HG03196 (cell line): ENCODE data around the gene NR1I3.

Experiments used
- ATAC-seq: cut with Tn5 transposase; IDR thresholded peaks from one replicate; pipeline ENCODE4 v1.9.1; 2021; ENCODE audit not compliant: unreplicated experiment

Gene NR1I3

DNA sequence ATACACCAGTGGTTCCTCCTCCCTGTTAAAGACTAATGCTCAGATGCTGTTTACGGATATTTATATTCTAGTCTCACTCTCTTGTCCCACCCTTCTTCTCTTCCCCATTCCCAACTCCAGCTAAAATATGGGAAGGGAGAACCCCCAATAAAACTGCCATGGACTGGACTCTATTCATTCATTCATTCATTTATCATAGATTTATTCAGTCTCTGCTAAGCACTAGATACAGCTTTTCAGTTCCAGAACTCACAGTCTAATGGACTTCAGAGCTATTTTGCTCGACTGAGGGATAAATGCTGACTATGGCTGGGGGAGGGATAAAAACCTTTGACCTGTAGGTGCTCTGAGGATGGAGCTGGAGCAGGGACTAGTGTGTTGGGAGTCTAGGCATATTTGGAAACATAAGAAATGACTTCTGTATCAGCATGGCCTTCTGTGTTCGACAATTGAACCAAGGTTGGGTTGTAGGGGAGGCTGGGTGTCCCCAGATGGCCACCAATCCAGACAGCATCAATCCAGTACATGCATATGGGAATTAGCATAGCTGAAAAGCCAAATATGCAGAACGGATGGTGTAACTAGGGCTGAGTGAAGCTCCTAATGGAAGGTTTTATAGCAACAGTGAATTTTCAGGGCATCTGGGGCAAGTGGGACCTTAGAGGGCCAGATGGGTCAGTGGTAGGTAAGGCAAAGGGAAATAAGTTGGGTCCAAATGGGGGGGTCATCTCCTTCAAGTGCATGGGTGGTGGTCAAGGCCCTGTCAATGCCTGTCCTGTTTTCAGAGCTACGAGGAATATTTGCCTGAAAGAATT lies 18.7 kb downstream of the NR1I3 start:
- no peak for ATAC-seq

DNA sequence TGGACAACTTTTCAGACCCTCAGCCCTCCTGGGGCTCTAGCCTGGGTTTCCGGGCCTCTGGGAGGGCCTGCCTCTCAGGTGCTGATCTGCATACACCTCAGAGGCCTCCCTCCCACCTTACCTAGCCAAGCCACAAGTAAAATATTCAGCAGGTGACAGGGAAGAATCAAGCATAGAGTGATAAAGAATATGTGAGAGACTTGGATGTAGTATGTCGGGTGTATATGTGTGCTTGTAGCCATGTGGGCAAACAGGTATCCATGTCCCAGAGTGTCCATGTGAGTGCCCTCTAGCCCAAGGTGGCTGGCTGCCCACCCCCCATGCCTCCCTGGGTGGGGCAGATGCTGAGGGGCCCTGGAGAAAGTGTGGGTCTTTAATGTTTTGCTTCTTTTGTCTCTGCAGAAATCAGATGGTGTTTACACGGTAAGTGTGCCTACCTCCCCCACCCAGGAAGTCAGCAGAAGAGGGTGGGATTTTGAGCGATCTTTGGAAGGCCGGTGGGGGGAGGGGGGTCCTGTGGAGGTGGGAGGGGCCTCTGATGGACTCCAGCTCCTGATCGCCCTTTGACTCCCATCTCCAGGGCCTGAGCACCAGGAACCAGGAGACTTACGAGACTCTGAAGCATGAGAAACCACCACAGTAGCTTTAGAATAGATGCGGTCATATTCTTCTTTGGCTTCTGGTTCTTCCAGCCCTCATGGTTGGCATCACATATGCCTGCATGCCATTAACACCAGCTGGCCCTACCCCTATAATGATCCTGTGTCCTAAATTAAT lies 19.5 kb downstream of the NR1I3 start:
- ATAC-seq, result no peak

DNA sequence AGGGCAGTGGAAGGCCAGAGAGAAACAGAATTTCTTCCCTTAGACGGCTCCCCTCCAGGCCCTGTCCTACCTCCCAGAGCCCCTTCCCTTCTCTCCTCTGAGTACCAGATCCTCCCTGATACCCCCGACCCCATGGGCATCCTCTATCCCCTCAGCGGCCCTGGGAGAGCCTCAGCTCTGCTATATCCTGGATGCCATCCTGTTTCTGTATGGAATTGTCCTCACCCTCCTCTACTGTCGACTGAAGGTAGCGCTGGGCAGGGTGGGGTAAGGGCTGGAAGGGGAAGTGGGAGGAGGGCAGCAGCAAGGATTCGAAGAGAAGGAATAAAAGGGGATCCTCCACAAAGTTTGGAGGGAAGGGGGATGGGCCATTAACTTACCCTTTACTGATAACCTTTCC lies 20.2 kb downstream of the NR1I3 start:
- no peak for ATAC-seq

DNA sequence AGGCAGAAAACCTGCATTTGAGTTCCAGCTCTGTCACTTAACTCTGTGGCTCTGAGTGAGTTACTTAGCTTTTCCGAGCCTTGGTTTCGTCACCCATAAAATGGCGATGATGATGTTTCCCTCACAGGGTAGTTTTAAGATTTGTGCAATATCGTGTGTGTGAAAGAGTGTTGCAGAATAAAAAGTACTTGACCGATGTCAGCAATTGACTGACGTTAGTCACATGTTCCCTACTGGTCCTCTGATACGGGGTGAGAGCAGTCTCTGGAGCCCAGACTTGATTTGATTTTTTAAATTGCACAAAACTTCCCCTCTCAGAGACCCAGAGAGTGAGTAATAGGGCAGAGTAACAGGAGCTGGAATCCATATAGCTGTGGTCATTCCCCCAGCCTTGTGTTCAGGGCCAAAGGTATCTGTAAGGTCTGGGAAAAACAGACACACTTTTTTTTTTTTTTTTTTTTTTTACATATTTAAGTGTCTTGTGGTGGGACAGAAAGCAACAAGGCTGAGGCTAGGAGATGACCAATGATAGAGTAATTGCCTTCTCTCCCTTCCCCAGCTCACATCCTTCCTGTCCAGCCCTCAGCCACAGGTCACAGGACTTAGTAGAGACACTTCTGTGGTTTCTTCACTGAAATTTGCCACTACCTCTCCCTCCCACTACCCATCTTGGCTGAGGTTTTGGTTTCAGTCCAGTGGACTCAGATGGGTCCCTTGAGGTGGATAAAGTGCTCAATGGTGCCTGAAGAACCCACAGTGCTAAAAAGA lies 20.9 kb downstream of the NR1I3 start:
- peak; percentile 90 for ATAC-seq

DNA sequence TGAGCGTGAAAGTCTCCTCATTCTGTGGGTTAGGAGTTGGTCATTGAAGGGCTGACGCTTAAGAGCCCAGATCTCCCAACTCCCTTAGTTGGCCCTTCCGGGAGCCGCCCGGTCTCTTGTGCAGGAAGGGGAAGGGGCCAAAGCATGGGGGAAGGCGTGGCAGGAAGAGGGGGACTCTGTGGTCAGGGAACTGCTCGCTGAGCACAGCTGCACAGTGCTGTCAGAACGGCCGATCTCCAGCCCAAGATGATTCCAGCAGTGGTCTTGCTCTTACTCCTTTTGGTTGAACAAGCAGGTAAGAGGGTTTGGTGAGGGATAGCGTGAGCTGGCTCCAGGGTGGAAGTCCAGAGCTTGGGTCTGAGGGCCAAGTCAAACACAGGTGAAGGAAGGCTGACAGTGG lies 22.9 kb downstream of the NR1I3 start, which contains the start of gene FCER1G:
TSS of gene FCER1G (plus strand) at position 220 of the 400 bp plus-strand sequence. CDS start at position 247, 27 bp downstream.
- no peak for ATAC-seq

DNA sequence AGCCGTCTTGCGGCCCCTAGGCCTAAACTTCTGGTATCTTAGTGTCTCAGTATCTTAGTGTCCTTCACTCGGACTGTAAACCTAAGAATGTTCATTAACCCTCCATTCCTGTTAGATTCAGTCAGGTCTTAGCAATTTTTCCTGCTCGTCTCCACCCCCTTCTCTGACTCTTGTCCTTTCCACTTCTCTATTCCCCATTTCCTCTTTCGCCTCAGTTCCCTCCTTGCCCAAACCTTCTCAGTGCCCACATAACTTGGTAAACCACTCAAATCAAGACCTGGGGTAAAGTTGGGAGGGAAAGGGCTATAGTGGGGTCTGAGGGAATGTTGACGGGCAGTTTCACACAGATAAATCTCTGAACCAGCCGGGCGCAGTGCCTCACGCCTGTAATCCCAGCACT lies 23.6 kb downstream of the NR1I3 start:
- no peak for ATAC-seq

DNA sequence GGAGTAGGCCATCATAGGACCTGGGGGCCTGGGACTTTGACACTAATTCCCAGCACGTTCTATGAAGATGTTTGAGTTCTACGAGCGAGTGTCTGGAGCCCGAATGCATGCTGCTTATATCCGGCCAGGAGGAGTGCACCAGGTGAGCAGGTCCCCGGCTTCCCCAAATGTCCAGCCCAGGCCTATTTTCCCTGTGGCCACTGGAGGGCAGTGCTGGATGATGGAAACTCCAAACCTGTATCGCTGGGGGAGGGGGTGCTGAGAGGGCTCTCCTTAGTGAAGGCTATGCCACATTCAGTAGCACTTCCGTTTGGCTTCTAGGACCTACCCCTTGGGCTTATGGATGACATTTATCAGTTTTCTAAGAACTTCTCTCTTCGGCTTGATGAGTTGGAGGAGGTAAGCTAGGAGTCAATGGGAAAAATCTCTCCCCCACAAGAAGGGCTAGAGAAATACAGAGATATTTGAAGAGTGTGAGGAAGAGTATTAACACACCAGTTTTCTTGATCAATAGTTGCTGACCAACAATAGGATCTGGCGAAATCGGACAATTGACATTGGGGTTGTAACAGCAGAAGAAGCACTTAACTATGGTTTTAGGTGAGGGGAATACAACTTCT lies 28.1 kb downstream of the NR1I3 start:
- no peak for ATAC-seq

DNA sequence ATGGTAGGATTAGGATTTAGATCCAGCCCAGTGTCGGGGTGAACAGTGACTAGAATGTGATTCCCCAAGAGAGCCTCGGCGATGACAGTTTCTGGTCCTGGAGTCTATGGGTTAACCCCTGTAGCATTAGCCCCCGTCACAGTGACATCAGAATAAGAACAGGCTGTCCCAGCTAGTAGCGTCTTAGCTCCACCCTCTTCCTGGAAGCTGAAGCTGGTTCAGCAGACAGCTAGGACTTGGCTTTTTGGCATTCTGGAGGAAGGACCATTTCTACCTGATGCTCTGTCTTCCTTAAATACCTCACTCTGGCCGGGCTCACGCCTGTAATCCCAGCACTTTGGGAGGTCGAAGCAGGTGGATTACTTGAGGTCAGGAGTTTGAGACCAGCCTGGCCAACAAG lies 30.8 kb downstream of the NR1I3 start:
- ATAC-seq, result no peak

DNA sequence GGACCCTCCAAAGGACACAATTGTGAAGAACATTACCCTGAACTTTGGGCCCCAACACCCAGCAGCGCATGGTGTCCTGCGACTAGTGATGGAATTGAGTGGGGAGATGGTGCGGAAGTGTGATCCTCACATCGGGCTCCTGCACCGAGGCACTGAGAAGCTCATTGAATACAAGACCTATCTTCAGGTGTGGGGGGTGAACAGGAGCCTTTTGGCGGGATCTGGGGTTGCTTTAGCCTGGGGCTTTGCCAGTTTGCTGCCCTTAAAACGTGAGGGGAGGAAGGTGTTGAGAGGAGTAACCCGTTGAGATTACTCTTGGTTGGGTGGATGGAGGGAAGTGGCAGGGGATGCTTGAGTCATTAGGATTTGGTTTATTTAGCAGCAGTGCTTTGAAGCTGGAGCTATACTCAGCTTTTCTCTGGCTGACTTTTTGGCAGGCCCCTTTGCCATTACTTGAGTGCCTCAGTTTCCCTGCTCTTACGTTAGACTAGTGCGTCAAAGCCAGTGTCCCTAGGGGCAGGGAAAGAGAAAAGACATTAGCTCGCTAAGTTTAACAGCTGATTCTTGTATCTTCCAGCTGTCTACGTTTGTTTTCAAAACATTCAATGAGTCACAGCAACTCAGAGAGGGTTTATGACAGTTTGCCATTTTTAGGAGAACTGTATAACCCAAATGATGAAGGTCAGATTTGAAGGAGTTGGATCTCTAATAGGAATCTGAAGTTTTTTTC lies 31.4 kb downstream of the NR1I3 start:
- no peak for ATAC-seq

DNA sequence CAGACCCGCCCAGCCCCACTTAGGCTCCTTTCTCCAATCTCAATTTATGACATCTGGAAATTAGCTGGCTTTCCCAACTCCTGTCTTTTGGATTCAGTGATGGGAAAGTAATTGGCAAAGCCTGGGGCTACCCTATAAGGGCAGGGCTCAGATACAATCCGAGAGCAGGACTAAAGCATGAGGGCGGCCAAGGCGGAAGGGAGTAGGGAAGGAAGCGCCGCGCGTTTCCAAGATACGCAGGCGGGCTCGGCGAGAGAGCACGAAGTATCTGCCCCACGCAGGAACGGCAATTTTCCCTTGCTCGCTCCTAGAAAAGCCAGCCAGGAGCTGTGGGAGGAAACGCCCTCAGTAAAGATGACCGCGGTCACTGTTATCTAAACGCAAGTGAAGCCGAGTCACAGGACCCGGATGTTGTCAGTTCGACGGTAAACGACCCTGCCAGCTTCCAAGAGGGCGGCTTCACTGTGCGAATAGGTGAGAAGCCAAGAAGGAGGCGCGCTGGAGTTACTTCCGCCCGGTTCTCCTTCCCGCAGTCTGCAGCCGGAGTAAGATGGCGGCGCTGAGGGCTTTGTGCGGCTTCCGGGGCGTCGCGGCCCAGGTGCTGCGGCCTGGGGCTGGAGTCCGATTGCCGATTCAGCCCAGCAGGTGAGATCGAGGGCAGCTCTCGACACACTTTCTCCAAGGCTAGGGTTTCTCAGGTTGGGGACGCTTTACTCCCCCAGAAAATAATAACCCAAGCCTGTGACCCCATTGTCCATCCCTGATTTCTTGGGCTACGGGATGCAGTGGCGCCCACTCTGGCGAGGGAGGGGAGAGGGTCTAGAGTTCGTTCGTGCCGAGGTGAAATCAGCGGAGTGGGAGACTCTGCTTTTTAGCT lies 35.9 kb downstream of the NR1I3 start, which contains the start of gene NDUFS2:
TSS of gene NDUFS2 (plus strand) at position 532 of the 877 bp plus-strand sequence. CDS start at position 551, 19 bp downstream.
- peak; percentile 91 for ATAC-seq

DNA sequence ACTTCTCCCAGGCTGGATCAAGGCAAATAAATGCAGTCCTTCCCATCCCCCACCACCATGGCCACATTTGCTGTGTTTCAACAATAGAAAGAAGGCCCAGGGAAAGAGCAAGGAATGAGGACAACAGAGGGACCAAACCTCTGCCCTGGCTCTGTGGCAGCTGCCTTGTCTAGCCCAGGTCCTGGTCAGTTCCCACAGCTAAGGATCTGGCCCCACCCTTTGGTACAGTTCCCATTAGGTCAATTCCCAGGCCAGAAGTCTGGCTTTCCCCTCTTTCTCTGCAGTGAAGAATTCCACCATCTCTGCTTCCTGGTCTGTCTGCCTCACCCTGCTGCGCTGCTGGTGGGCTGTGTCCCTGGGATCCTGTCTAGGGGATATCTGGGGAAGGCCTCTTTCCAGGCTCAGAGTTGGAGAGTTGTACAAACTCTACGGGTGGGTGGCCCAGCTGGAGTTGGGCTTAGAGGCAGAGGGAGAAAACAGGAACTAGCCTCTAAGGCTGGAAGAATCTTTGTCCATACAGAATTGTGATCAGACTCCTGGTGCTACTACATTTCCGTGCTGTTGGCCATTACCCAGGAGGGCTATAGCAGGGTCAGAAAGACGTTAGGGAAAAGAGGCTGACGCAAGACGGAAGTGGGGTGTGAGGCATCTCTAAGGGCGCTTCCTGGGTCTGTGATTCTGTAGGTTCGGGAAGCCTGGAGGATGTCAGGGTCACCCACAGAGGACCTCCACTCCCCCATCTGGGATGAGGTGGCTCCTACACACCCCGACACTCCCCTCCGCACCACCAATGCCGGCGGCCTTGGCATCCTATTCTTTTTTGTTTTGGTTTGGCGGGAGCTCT lies 36.8 kb downstream of the NR1I3 start:
- ATAC-seq, result no peak

DNA sequence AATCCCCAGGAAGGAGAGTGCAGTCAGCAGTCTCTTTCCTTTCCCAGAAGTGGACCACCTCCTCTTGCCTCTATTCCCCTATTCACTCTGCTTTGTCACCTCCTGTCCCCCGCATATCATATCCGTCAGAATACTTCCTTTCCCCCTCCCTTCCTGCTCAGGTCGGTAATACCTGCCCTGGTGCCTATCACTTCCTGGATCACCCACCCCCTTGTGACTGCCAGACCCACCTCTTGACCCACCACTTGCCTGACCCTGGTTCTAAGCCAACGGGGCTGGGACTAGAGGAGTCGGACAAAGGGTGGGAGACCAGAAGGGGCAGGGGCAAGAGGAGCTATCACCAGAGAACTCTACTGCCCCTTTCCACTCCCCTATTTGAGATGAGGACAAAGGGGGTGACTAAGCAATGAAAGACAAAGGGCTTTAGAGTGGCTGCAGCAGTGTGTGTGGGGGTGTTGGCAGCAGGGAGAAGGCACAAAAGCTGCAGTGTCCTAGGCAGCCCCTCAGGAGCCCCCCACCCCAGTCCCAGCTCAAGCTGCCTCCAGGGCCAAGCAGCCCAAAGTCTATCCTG lies 37.5 kb downstream of the NR1I3 start:
- ATAC-seq, result no peak

DNA sequence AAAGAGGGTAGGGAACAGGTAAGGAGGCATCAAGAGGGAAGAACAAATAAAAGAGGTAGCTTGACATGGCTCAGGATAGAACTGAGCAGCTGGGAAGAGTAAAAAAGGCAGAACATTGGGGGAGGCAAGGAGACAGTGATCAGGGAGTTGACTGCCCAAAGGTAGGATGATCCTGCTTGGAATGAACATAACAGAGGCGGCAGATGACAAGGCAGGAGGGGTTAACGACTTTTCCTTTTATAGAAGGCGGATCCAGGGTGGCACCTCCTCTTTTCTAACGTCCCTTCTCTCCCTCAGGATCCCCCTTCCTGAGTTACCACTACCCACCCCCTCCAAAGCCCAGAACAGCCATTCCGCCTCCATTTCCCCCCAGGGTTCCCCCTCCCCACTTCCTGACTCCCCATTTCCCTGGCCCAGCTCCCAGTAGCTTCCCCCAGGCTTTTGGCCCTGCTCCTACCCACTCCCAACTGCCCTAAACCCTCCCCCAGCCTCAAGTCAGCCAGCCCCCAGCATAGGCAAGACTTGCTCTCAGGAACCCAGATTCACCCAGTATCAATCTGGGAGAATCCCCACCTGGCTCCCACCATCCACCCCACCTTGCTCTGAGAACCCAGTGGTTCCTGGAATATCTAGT lies 38.4 kb downstream of the NR1I3 start:
- ATAC-seq, result no peak

DNA sequence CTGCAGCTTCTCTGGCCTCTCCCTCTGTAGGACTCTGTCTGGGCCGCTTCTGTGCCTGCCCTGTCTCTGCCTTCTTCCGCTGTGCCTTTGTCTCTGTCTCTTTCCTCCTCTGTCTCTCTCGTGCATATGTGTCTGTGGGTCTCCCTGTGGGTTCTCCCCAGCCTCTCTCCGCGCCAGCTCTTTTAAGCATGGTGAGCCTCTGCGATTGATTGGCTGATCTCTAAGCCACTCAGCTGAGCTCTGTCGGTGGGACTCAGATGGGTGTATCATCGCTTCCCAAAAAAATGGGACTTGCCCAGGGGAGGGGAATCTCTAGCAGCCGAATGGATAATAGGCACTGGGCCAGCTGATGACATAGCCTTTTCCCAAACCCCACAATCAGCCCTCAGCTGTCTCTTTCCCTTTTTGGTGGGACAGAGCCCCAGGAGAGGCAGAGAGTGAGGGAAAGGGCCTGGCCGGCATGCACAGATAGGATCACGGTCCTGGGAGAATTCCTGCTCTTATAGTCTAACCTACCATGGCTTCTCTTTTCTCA lies 39.0 kb downstream of the NR1I3 start, which contains the start of gene ADAMTS4:
TSS of gene ADAMTS4 (minus strand) at position 158 of the 535 bp plus-strand sequence. CDS start 427 bp downstream, outside the sequence.
- ATAC-seq, result no peak

DNA sequence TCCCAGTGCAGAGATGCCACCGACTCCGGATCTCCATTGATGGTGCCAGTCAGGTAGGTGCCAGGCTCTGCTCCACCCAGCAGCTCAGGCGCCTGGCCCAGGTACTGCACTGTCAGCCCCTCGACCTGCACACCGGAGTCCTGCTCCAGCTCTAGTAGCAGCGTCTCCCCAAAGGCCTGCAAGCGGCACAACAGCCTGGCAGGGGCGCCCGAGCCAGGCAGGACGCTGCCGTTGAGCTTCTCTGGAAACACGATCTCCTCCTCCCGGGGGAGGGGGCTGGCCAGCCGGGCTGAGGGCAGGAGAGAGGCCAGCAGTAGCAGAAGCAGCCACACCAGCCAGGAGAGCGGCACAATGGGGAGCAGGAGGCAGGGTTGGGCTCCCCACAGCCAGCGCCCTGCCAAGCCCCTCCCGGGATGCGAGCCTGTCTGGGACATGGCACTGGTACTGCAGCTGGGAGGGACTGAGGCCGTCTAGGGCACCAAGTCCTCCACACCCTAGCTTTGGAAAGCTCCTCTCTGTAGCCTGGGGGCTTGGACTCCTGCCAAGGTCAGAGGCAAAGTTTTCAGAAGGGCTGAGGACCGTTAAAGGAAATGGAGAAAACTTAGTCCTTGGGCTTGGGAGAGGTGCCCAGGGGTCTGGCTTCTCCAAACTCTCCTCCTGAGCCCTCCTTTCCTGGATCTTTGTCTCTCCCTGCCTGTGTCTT lies 39.7 kb downstream of the NR1I3 start:
- ATAC-seq, result no peak

DNA sequence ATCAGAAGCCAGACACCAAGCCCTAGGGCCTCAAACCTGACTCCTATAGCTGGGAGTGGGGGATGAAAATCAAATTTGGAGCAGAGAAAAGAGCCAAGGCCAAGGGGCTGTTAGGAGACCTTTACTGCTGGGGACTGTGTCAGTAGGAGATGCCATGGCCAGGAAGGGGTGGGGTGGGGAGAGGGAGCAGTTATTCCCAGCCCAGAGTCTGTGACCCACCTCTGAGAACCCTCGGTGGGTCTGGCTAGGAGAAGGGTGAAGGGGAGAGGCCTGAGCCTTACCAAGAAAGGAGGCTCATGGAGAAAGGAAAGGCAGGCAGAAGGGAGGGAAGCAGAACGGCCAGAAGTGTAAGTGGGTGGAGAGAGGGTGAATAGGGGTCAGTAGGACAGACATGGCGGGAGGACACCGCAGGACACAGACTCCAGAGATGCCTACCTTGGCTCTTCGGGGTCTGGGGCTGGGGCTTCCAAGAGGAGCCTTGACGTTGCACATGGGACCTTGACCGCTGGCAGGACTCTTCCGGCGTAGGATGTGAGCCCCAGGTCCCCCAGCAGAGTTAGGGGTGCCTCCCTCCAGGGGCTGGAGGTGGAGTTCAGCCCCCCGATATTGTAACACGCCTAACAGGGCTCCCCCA lies 40.3 kb downstream of the NR1I3 start:
- no peak for ATAC-seq
